GM12801 (cell line): ENCODE measurements around the gene TRANK1.

Source experiments
- TF ChIP-seq, protein P1 (sequence below): IDR thresholded peaks from one replicate; pipeline ENCODE4 v1.5.1; 2011; ENCODE audit warnings: control low read depth; ENCODE audit not compliant: insufficient read length; ENCODE audit errors: extremely low read depth

TRANK1 gene

DNA sequence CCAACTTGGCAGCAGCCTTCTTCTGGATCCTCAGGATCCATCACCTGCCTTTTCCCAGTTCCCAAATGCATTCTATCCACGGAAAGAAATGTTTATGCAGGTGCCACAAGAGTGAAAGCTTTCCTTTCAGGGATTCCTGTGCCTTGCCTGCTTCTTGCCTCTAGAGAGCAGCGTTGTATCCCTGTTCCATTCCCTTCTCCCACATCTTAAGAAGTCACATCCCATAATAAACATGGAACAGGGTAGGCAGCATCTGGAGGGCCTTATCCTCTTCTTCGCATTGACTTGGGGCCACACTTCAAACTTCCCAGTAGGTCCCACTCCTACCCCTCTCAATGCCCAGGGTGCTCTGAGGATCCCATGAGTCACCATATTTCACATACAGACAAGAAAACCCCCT is 107.8 kb downstream of the TRANK1 start:
- TF ChIP-seq, protein P1, sequence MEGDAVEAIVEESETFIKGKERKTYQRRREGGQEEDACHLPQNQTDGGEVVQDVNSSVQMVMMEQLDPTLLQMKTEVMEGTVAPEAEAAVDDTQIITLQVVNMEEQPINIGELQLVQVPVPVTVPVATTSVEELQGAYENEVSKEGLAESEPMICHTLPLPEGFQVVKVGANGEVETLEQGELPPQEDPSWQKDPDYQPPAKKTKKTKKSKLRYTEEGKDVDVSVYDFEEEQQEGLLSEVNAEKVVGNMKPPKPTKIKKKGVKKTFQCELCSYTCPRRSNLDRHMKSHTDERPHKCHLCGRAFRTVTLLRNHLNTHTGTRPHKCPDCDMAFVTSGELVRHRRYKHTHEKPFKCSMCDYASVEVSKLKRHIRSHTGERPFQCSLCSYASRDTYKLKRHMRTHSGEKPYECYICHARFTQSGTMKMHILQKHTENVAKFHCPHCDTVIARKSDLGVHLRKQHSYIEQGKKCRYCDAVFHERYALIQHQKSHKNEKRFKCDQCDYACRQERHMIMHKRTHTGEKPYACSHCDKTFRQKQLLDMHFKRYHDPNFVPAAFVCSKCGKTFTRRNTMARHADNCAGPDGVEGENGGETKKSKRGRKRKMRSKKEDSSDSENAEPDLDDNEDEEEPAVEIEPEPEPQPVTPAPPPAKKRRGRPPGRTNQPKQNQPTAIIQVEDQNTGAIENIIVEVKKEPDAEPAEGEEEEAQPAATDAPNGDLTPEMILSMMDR = no peak

DNA sequence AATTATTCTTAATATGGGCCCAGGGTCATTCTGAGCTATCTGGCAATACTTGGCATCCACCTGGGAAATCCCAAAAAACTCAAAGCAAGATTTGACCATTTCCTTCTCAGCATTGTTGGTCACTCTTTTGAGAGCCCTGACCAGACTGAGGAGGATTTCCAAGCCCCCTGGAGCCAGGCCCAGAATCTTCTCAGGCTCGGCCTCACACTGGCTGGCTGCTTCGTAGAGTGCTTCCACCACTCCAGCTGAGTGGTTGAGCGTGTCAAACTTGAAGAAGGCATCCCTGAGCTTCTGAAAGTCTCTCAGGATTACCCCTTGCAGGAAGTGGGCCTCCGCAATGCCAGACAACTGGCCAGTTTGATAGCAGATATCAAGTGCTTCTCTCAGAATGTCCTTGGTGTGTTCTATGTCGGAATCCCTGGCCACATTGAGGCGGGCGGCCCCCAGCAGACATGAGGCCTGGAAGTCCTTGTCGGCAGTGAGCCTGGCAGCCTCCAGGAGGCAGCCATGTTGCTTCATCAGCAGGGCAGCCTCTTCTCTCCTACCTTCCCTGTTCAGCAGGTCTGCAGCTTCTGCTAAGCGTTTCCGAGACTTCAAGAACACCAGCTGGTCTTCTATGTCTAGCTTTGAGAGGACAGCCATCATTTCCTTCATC is 111.6 kb downstream of the TRANK1 start:
- TF ChIP-seq, protein P1 = no peak

DNA sequence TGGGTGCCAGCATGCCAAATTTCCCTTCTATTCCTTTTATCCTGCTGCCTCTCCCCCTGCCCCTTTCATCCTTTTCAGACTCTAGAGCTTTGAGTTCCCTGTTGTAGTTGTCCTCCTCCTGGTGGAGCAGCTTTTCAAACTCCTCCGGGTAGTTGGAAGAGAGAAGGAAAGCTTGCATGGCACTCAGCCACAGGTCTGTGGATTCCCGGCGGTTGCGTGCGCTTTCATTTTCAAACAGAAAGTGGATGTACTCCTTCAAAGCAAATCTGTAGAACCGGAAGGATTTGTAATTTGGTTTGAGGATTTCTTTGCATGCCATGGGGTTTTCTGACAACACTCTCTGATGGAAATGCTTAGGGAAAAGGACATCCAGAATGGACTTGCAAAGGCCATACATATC is 112.4 kb downstream of the TRANK1 start:
- TF ChIP-seq, protein P1 = no peak

DNA sequence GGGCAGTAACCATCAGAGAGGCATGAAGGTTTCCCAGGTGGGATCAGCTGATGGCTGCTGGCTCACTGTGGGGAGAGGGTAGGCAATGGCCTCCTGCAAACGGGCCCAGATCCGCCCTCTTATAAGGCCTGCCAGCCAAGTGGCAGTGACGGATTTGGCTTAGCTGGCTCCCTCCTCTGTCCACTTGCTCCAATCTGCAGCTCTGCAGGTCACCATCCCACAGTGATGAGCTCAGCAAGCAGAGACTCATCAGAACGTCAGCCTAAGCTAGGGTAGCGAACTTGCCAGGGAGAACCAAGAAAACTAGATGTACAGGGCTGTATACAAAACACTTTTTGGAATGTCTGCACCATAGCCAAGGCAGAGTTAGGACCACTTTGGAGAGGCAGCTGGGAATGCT is 117.7 kb downstream of the TRANK1 start:
- TF ChIP-seq, protein P1 = no peak

DNA sequence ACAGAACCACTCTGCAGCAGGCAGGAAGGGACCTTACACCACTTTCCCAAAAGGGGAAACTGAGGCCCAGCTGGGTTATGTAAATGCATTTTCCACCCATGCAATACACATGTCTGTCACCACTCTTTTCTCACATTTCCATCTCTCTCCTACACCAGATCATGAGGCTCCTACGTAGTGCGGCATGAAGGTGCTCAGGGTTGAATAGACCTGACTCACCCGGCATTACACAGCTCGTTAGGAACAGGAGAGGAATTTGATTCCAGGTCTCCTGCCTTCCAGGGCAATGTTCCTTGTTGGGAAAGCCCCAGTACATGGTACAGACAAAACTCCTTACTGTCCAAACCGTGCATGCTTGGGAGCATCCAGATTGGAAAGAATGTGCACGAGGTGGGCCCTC is 118.6 kb downstream of the TRANK1 start:
- TF ChIP-seq, protein P1 = no peak

DNA sequence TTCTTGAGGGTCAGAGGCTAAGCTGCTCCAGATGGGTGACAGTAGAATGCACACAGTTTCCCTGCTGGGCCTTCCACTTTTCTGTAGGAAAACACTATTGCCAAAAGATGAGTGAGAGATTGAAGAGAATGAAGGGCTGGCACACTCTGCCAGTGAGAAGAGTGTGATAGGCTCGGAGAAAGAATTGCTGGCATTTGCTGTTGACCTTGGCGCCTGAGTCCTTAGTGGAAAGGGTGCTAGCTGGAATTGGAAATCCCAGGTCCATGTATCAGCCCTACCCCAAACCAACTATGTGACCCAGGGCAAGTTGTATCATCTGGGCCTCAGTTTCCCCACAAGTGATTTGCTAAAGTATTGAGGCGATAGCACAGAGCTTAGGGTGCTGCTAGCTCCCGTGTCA is 120.4 kb downstream of the TRANK1 start:
- TF ChIP-seq, protein P1 = no peak

DNA sequence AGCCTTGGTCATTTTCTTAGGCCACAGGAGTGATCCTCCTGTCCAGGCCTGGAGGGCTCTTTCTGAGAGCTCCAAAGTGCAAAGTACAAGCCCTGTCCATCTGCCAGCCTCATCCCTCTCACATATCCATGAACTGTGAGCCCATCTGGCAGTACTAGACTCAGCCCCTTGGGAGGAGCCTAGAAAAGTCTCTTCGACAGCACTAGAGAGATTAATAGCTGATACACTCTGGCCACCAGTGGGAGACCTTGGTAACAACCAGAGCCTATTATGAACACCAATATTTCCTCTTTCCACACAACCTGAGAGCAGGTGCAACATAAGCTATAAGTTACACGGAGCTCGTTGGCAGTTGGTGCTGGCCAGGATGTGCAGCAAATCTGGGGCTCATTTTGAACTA is 121.0 kb downstream of the TRANK1 start:
- TF ChIP-seq, protein P1 = no peak
